ENCODE results near the gene LRRC8B.
"Not testable (repeated sequence)": the region's sequence is repeated elsewhere in the genome, so short reads cannot be mapped to it uniquely, and the experiment has no call there.

LRRC8B gene

DNA sequence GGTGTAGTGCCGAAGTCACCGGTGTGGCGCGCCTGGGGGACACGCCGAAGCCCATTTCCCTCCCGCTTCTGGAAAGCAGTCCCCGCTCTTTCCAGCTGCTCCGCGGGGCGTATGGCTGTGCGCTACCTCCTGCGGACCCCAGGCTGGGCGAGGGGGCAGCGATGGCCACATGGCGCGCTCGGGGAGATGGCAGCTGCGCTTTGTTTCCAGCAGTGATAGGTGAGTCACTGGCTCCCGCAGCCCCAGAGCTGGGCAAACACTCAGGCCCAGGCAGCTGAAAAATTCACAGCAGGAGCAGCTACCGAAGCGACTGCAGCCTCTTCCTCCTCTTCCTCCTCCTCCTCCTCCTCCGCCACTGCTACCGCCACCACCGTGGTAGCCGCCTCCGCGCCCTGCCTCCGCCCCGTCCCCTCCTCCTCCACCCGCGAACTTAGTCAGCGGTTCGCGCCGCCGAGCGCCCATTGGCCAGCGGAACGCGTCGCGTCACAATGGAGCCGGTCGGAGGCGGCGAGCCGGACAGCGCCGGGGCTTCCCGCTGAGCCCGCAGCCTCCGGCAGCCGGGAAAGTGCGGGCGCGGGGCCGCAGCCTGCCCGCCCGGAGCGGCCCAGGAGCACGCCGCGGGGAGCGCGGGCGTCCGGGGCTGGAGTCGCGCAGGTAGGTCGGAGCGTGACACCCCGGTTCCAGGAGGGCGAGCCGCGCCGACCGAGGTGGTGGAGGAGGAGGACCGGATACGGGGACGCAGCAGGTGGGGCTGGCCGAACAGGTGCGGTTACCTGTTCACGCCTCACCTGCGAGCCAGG lies at the start of gene LRRC8B:
TSS of gene LRRC8B (plus strand) at position 461 of the 800 bp plus-strand sequence. CDS start 57,822 bp downstream, outside the sequence.
- DNase-seq, result no peak

GRCh38 chr1:89475269-89475668 lies 49.4 kb upstream of the LRRC8B start:
- no peak for DNase-seq

- no peak for DNase-seq
These were observed 48.6 kb upstream of the LRRC8B start for GRCh38 chr1:89476072-89476471.

- no peak for DNase-seq
These were observed 41.4 kb upstream of the LRRC8B start for GRCh38 chr1:89483010-89483756.

DNA sequence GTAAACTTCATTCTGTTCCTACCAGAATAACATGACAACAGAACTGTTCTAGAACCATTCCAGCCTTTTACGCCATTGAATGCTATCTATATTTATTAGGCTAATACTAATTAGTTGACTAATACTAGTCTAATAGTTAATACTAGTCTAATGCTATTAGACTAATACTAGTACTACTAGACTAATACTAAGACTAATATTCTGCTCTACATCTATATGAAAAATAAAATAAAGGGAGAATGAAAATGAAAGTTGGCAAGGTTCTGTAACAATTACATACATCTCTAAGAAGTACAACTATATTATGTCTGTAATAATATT lies 40.9 kb upstream of the LRRC8B start:
- no peak for DNase-seq

GRCh38 chr1:89484092-89485038 lies 40.3 kb upstream of the LRRC8B start:
- no peak for DNase-seq

DNA sequence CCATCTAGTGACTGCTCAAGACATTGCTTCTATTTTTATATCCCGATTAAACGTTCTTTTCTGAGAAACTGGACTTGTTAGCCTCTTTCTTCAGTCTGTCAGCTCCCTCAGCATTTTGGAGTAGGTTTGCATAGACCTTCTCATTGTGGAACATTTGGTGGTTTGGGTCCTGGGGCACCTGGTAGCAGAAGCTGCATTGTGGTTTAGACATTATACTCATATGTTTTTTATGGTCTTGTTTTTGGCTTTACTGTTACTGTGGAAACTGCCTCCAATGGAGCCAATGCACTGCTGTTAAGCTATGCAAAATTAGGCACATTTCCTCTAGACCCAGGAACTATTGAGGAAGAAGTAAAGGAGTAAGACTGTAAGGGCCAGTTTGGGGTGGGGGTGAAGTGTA lies 36.7 kb upstream of the LRRC8B start:
- DNase-seq, result no peak

DNA sequence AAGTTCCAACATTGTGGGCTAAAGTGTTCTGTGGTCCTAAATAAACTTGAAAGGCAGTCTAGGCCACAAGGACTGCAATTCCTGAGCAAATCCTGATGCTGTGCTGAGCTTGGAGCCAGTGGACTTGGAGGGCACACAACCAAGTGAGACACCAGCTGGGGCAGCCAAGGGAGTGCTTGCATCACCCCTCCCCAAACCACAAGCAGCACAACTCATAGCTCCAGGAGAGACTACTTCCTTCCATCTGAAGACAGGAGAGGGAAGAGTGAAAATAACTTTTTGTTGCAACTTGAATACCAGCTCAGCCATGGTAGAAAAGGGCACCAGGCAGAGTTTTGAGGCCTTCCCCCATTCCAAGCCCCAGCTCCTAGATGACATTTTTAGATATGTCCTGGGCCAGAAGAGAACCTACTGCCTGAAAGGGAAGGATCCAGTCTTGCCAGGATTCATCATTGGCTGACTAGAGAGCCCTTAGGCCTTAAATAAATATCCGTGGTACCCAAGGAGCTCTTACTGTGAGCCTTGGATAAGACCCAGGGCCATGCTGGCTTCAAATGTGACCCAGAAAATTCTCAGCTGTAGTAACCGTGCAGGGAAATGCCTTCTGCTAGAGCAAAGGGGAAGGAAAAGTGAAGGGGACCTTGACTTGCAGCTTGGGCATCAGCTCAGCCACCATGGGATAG lies 35.4 kb upstream of the LRRC8B start:
- no peak for DNase-seq

- no peak for DNase-seq
These were observed 34.2 kb upstream of the LRRC8B start for GRCh38 chr1:89490389-89490788.

GRCh38 chr1:89499320-89499719 lies 25.3 kb upstream of the LRRC8B start:
- no peak for DNase-seq

GRCh38 chr1:89502042-89502441 lies 22.6 kb upstream of the LRRC8B start:
- DNase-seq, result no peak

DNA sequence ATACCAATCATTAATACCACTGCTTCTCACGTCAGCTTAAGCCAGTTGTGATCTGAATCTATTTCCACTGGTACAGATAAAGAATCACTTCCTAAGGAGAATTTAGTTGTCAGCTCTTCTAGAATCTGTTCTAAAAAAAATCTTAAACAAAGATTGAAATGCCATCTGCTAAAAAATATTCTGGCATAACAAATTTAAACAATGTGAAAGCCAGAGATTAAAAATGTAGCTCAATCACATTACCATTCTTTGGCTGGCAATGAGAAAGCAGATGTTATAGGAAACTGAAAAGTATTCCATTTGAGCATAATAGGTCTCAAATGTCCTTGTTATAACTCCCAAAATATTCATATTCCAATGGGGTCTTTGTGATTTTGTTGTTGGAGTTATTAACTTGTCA lies 21.7 kb upstream of the LRRC8B start:
- no peak for DNase-seq

DNA sequence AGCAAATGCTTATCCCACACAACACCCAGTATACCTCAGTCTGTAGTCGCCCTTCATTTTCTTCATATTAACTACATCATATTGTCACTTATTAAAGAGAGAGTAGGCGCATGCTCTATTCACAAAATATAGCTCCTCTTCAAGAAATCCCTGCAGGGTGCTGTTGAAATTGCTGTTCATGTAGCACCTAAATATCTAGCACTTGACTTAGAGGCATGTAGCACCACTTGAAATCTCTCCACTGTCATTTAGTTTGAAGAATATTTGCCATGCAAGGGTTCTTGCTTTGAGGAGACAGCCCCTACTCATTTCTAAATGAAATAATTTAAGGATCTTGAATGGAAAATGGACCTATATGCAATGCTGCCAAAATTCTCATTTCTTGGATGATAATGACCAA lies 20.9 kb upstream of the LRRC8B start:
- no peak for DNase-seq

DNA sequence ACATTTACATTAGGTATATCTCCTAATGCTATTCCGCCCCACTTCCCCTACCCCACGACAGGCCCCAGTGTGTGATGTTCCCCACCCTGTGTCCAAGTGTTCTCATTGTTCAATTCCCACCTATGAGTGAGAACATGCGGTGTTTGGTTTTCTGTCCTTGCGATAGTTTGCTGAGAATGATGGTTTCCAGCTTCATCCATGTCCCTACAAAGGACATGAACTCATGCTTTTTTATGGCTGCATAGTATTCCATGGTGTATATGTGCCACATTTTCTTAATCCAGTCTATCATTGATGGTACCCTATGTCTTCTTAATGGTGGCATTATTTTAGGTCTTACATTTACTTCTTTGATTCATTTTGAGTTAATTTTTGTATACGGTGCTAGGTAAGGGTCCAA lies 14.6 kb upstream of the LRRC8B start:
- DNase-seq, result not testable (repeated sequence)

DNA sequence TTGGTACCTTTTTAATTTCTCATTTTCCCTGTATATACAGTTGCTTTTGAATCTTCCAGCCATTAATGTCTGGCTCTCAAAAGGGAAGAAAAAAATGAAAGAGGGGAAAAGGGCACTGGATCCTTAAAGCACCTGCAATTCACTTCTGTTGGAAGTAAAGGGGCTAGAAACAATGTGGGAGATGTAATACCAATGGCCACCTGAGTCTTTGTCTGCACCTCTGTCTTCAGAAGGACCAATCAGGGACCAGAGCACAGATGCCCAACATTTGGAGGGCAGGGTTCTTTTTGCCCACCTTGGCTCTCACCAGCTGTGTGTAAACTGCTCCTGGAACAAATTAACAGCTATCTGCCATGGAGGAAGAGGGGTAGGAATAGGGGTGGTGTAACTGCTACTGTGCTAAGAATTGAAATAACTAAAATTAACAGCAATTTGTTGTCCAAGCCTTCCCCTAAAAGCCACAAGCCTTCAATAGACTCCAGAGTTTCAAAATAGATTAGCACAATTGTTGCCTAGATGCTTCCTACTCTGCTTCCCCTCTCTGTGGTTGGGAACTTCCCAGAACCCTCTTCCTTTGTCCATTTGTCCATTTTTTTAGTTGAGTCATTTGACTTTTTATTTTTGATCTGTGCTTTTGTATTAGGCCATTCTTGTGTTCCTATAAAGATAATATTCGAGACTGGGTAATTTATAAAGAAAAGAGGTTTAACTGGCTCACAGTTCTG lies 11.5 kb upstream of the LRRC8B start:
- no peak for DNase-seq

- DNase-seq, result no peak
These were observed 8.6 kb upstream of the LRRC8B start for GRCh38 chr1:89516055-89516454.

GRCh38 chr1:89518221-89518631 lies 6.4 kb upstream of the LRRC8B start:
- DNase-seq, result no peak

GRCh38 chr1:89519779-89520358 lies 4.8 kb upstream of the LRRC8B start:
- DNase-seq, result no peak

GRCh38 chr1:89521977-89522376 lies 2.7 kb upstream of the LRRC8B start:
- not testable (repeated sequence) for DNase-seq

GRCh38 chr1:89523572-89524368 lies 859 bp upstream of the LRRC8B start:
- no peak for DNase-seq
